Stimulated activated CD4-positive, alpha-beta T cell treated with anti-CD3 and anti-CD28 coated beads, Interleukin-2, amount 100 ng/mL, for 4 hours (primary cell): ENCODE data around the gene PKD2L2.
"Not testable (repeated sequence)": the region's sequence is repeated elsewhere in the genome, so short reads cannot be mapped to it uniquely, and the experiment has no call there.

Experiments used
- DNase-seq: peaks from one replicate; pipeline ENCODE4 v3.0.0-alpha.2; 2020; ENCODE audit warnings: low read depth

Gene PKD2L2

DNA sequence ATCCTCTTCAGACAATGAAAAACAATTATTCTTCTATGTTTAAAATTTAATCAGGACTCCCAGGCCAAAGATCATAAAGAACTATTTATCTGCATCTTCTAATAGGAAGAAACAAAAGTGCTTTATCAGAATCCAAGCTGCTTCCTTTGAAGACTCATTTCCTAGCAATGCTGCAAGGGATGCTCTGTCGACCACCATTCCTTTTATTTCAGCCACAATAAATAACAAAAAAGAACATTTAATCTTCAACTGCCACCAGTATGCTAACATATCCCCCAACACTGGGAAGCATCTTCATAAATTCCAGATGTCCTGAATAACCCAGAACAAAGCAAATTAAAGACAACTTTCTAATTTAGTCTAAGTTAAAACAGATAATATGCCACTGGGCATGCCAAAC is 68.7 kb downstream of the PKD2L2 start:
- no peak for DNase-seq

DNA sequence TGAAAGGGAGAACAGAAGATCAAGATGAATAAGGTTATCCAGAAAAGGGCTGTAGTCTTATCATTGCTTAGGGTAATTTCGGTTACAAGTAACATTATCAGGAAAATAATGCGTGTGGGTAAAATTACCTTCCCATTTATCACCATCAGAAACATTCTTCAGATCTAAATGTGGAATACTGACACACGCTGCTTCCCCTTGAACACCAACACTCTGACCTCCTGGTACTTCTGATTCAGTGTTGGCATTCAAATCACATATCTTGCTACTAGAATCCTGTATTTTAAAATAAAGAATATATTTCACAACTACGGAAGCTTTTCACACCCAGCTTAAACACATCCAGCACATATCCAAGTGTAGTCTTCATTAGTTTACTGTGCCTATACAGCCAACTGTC is 70.2 kb downstream of the PKD2L2 start:
- DNase-seq, result no peak

DNA sequence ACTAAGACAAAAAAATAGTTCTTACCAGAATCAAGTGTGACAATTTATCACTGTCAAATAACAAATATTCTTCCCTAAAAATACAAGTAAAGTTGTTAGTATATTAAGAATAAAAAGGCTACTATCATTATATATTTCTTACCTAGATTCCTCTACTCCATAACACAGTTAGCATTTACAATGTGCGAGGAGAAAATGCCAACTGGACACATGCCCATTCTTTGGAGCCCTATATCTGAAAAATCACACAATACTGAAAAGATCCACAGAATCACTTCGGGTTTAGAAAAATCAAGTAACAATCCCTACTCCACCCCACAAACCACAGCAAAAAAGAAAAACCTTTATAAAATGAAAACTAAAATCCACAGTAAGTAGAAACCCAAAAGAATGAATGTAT is 70.9 kb downstream of the PKD2L2 start:
- DNase-seq, result no peak

GRCh38 chr5:137960819-137961218 is 71.6 kb downstream of the PKD2L2 start:
- no peak for DNase-seq

- DNase-seq, result not testable (repeated sequence)
Measured at GRCh38 chr5:137970384-137970783, 81.1 kb downstream of the PKD2L2 start.

GRCh38 chr5:137975208-137975607 is 86.0 kb downstream of the PKD2L2 start:
- DNase-seq, result no peak

DNA sequence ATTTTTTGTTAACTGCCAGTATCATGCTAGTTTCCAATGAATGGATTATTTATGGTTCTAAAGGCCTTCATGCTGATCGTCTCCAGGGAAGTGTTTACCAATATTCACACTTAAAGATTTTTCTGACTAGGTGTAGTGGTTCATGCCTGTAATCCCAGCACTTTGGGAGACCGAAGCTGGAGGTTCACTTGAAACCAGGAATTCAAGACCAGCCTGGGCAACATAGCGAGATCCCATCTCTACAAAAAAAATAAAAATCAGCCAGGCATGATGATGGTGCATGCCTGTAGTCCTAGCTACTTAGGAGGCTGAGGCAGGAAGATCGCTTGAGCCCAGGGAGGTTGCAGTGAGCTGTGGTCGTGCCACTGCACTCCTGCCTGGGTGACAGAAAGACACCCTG is 100.2 kb downstream of the PKD2L2 start:
- DNase-seq, result no peak
